Stomach smooth muscle (tissue), 2 donors: Measurements from ENCODE around the gene ABHD17A.

ENCODE experiments used
- H3K27ac ChIP-seq: one replicate; pipeline ENCODE4 v1.7.0; 2013; ENCODE audit warnings: mild to moderate bottlenecking, low read length, inconsistent platforms
- H3K27me3 ChIP-seq, 2 donors: one replicate each; pipeline ENCODE4 v1.7.0; 2013; ENCODE audit warnings: low read length in 2 of 2; ENCODE audit not compliant: insufficient read depth in 2 of 2, control insufficient read depth in 1 of 2
- H3K36me3 ChIP-seq, 2 donors: one replicate each; pipeline ENCODE4 v1.7.0; 2013; ENCODE audit warnings: low read length in 2 of 2; ENCODE audit not compliant: control insufficient read depth in 2 of 2, insufficient read depth in 2 of 2
- H3K4me1 ChIP-seq: one replicate; pipeline ENCODE4 v1.7.0; 2013; ENCODE audit warnings: low read length; ENCODE audit not compliant: control insufficient read depth, insufficient read depth
- H3K4me3 ChIP-seq, 2 donors: one replicate each; pipeline ENCODE4 v1.7.0; 2013; ENCODE audit warnings: low read length in 2 of 2
- H3K9ac ChIP-seq, 2 donors: one replicate each; pipeline ENCODE4 v1.7.0; 2013; ENCODE audit warnings: low read length in 2 of 2, mild to moderate bottlenecking in 1 of 2
- H3K9me3 ChIP-seq, 2 donors: one replicate each; pipeline ENCODE4 v1.7.0; 2013; ENCODE audit warnings: low read length in 2 of 2; ENCODE audit not compliant: control insufficient read depth in 2 of 2
- donor health status: healthy.
- donor health status: Pancreatic carcinoma.

Gene ABHD17A

DNA sequence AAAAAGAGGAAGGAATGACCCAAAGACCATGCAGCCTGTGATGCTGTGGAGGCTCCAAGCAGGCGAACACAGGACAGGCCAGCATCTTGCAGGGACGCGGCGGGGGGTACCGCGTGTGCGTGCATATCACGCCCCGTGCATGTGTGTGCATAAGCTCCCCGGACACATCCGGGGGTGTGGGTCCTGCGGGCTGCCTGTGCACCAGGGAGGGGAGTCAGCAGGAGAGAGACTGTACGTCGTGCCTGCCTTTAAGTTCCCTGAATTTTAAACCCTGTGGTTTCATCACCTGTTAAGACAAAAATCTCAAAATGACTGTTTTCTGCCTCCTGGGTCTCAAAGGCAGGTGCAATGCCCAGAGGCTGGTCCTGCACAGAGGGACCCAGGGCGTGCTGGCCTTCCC lies 36.5 kb upstream of the ABHD17A start:
- Histone ChIP-seq H3K9ac (no peak overlapping the region), H3K4me3 (no peak overlapping the region), H3K27ac (no peak overlapping the region), H3K36me3 (peaks cover 8 to 16% of the 10 kb centered on the region in 2 donors), H3K4me1 (no peaks in the 10 kb centered on the region), H3K9me3 (no peaks in the 10 kb centered on the region), H3K27me3 (no peaks in the 10 kb centered on the region)

DNA sequence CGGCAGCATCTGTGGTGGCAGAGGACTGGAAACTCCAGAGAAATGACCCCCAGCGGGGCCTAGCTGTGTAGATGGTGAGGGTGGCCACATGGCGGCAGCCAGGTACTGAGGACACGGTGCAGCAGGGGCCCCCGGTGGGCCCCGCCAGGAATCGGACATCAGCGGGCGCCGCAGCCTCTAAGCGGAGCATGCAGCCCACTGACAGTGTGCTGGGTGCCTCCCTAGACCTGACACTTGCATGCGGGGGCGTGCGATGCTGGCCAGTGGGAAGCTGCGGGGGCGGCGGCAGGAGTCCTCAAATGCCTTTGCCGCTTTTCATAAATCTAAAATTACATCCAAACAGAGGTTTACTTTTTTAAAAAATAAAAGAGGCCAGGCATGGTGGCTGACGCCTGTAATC lies 36.0 kb upstream of the ABHD17A start:
- Histone ChIP-seq H3K9ac (no peak overlapping the region), H3K9me3 (no peaks in the 10 kb centered on the region), H3K27me3 (no peaks in the 10 kb centered on the region), H3K27ac (no peak overlapping the region), H3K4me1 (no peaks in the 10 kb centered on the region), H3K4me3 (no peak overlapping the region), H3K36me3 (peaks cover 8 to 16% of the 10 kb centered on the region in 2 donors)

DNA sequence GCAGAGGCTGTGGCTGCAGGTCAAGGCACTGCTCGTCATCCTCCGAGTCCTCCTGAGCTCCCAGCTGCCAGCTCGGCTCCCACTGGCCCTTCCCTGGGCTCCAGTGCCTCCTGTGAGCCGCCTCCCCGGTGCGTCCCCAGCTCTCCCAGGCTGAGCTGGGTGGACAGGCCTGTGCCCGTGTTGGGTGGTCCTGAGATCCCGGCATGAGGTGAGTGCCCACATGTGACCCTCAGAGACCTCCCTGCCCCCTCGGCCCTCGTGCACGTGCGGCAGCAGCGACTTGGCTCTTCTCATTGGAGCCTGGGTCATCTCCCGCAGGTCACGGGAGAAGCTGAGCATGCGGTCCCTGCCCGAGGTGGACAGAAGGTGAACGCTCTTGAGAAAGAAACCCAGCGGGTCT lies 35.3 kb upstream of the ABHD17A start:
- H3K36me3 ChIP-seq = peaks cover 8 to 16% of the 10 kb centered on the region in 2 donors

DNA sequence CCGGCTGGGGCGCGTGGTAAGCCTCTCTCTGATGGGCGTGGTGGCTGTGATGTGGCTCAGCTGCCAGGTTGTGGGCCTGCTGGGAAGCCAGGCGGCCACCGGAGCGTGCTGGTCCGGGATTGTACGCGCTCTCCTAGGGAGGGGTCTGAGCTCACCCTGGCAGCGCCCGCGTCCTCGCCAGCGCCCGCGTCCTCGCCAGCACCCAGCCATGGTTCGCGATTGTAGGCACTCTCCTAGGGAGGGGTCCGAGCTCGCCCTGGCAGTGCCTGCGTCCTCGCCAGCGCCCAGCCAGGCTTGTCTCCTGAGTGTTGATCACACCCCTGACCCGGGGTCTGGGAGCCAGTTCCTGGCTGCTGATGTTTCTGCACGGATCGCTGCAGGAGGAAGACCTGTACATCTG lies 33.7 kb upstream of the ABHD17A start:
- Histone ChIP-seq H3K4me1 (no peaks in the 10 kb centered on the region), H3K27ac (no peak overlapping the region), H3K27me3 (no peaks in the 10 kb centered on the region), H3K9me3 (no peaks in the 10 kb centered on the region), H3K36me3 (peaks cover 11 to 17% of the 10 kb centered on the region in 2 donors), H3K4me3 (no peak overlapping the region), H3K9ac (no peak overlapping the region)

More for the DNA sequence above, 35.3 kb upstream of the ABHD17A start:
- no peak overlapping the region for H3K4me3 ChIP-seq
- no peaks in the 10 kb centered on the region for H3K27me3 ChIP-seq
- H3K9ac ChIP-seq = no peak overlapping the region
- H3K27ac ChIP-seq = no peak overlapping the region
- H3K4me1 ChIP-seq = no peaks in the 10 kb centered on the region
- no peaks in the 10 kb centered on the region for H3K9me3 ChIP-seq

DNA sequence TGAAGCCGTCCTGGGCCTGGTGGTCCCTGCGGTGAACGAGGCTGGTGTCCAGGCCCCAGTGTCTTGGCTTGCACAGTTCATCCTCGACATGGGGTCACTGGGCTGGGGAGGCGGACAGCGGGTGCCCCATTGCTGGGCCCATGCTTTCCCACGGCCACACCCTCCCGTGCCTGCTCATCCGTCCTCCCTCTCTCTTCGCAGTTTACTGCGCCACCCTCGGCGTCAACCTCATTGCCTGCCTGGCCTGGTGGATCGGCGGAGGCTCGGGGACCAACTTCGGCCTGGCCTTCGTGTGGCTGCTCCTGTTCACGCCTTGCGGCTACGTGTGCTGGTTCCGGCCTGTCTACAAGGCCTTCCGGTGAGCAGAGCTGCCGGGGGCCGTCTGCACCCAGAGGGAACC lies 32.6 kb upstream of the ABHD17A start:
- Histone ChIP-seq H3K27ac (no peak overlapping the region), H3K27me3 (no peaks in the 10 kb centered on the region), H3K4me3 (no peak overlapping the region), H3K9ac (no peak overlapping the region), H3K4me1 (no peaks in the 10 kb centered on the region), H3K36me3 (peaks cover 10 to 17% of the 10 kb centered on the region in 2 donors), H3K9me3 (no peaks in the 10 kb centered on the region)

DNA sequence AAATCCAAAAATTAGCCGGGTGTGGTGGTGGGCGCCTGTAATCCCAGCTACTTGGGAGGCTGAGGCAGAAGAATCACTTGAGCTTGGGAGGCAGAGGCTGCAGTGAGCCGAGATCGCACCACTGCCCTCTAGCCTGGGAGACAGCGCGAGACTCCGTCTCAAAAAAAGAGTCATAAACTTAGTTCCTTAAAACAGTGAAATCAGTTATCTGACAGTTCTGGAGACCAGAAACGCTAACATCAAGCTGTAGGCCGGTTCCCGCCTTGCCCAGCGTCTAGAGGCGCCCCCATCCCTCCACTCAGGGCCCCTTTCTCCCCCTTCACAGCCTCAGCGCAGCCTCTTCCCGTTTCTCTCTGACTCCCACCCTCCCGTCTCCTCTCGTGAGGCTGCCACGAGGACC lies 31.9 kb upstream of the ABHD17A start:
- Histone ChIP-seq H3K9me3 (no peaks in the 10 kb centered on the region), H3K36me3 (peaks cover 6 to 13% of the 10 kb centered on the region in 2 donors), H3K27ac (no peak overlapping the region), H3K4me1 (no peaks in the 10 kb centered on the region), H3K27me3 (no peaks in the 10 kb centered on the region), H3K9ac (no peak overlapping the region), H3K4me3 (no peak overlapping the region)

DNA sequence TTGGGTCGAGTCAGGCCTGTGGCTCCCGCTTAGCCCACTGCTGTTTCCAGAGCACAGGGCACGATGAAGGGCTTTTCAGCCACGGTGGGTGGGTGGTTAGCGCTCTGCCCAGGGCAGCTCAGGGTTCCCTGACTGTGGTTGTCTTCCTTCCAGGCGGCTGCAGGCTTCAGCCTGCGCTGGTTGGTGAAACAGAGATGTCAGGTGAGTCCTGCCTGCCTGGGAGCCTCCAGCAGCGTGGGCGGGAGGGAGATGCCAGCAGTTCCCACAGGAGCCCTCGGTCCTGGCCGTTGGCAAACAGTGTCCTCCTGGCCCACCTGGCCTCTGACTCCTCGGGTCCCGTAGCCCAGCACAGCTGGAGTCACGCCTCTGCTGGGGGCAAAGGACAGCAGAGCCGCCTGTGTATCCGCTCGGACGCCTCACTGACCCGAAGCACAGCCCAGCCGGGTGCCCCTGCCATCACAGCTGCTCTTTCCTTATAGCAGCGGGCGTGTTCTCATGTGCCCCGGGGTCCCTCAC lies 29.6 kb upstream of the ABHD17A start:
- H3K36me3 ChIP-seq = peaks cover 4 to 8% of the 10 kb centered on the region in 2 donors
- no peaks in the 10 kb centered on the region for H3K27me3 ChIP-seq
- no peaks in the 10 kb centered on the region for H3K9me3 ChIP-seq
- H3K4me3 ChIP-seq = no peak overlapping the region
- no peak overlapping the region for H3K27ac ChIP-seq
- H3K4me1 ChIP-seq = no peaks in the 10 kb centered on the region
- H3K9ac ChIP-seq = no peak overlapping the region

DNA sequence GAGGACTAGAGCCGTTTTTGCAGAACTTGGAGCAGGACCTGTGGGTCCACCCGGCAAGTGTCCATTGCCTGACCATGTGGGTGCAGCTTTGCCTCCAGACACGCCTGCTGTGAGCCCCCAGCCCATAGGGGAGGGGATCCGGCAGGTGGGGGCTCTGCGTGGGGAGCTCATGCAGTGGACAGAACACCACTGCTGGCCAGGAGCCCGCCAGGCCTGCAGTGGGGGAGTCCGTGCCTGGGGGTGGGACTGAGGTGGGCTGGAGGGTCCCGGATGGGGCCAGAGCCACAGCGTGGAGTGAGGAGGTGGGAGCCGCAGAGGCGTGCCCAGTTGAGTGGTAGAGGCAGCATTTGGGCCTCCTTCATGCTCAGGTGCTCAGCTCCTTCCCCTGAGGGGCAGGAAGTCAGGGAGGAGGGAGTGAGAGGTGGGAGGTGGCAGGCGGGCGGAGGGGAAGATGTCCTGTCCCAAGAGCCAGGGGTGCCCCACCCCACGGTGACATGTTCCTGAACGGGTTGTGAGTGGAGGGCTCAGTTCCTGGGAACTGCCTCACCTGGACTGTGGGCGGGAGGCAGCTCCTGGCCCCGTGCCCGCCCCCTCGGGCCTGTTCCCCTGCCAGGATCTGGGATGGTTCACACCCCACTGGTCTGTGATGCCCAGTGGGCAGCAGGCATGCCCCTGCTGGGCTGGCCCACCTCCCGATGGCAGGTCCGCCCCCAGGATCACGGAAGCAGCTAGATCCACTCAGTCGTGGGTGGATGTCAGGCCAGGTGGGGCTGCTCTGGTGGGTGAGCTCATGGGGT lies 28.7 kb upstream of the ABHD17A start:
- Histone ChIP-seq H3K36me3 (peaks cover 4 to 8% of the 10 kb centered on the region in 2 donors), H3K27ac (no peak overlapping the region), H3K9ac (no peak overlapping the region), H3K27me3 (no peaks in the 10 kb centered on the region), H3K9me3 (no peaks in the 10 kb centered on the region), H3K4me3 (no peak overlapping the region), H3K4me1 (peaks cover 7% of the 10 kb centered on the region)

DNA sequence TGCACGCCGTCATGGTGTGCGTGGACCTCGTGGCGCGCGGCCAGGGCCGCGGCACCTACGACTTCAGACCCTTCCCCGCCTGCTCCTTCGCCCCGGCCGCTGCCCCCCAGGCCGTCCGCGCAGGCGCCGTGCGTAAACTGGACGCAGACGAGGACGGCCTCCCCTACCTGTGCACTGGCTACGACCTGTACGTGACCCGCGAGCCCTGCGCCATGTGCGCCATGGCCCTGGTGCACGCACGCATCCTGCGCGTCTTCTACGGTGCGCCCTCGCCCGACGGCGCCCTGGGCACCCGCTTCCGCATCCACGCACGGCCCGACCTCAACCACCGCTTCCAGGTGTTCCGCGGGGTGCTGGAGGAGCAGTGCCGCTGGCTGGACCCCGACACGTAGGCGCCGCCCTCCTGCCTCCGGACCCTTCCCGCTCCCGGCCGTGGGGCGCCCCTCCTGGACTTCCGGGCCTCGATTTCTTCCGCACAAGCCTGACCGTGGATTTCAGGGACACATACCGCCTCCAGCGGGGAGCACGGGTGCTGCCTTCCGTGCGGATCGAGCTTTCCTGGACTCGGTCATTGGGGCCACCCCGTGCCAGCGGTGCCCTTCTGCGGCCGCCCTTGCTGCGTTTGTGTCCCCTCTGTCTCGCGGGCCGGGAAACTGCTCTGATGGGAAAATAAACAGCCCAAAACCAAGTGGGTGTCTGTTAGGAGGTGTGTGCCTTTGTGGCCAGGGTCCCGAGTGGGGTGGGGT lies 27.6 kb upstream of the ABHD17A start:
- Histone ChIP-seq H3K9ac (no peak overlapping the region), H3K9me3 (no peaks in the 10 kb centered on the region), H3K27ac (no peak overlapping the region), H3K4me3 (no peak overlapping the region), H3K4me1 (peaks cover 7% of the 10 kb centered on the region), H3K27me3 (no peaks in the 10 kb centered on the region), H3K36me3 (peaks cover 4 to 5% of the 10 kb centered on the region in 2 donors)

DNA sequence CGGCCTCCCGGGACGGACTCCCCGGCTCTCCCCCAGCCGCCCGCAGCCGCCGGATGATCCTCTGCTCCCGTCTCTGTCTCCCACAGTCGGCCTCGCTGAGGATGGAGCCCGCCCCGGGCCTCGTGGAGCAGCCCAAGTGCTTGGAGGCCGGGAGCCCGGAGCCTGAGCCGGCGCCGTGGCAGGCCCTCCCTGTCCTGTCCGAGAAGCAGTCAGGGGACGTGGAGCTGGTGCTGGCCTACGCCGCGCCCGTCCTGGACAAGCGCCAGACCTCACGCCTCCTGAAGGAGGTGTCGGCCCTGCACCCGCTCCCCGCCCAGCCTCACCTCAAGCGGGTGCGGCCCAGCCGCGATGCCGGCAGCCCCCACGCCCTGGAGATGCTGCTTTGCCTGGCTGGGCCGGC lies 26.7 kb upstream of the ABHD17A start:
- peaks cover 4% of the 10 kb centered on the region in 2 donors for H3K36me3 ChIP-seq
- H3K9ac ChIP-seq = no peak overlapping the region
- H3K27me3 ChIP-seq = no peaks in the 10 kb centered on the region
- H3K9me3 ChIP-seq = no peaks in the 10 kb centered on the region
- H3K27ac ChIP-seq = no peak overlapping the region
- peaks cover 7% of the 10 kb centered on the region for H3K4me1 ChIP-seq
- H3K4me3 ChIP-seq = no peak overlapping the region

DNA sequence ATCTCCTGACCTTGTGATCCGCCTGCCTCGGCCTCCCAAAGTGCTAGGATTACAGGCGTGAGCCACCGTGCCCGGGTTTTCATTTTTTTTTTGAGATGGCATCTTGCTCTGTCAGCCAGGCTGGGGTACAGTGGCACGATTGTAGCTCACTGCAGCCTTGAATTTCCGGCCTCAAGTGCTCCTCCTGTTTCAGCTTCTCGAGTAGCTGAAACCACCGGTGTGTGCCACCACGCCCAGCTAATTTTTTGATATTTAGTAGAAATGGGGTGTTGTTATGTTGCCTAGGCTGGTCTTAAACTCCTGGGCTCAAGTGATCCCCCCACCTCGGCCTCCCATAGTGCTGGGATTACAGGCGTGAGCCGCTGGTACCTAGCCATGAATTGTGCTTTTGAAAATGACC lies 25.8 kb upstream of the ABHD17A start:
- Histone ChIP-seq H3K4me3 (no peak overlapping the region), H3K27me3 (no peaks in the 10 kb centered on the region), H3K36me3 (peaks cover 4% of the 10 kb centered on the region in 2 donors)

More for the DNA sequence above, 25.8 kb upstream of the ABHD17A start:
- Histone ChIP-seq H3K4me1 (peaks cover 7% of the 10 kb centered on the region), H3K9ac (no peak overlapping the region), H3K9me3 (no peaks in the 10 kb centered on the region), H3K27ac (no peak overlapping the region)
